A549 (cell line): ENCODE data around the gene BCAP29.

Experiments used
- EP300 ChIP-seq, 2 experiments: fragments of >200 bp; sonication (Bioruptor Twin); formaldehyde crosslinking; IDR thresholded peaks; 2 replicates in 1 of 2; 3 replicates in 1 of 2; pipeline ENCODE4 v1.6.1; 2016 to 2017
- HEYL ChIP-seq: fragments of 250-450 bp; sonication (Bioruptor Pico); IDR thresholded peaks from 2 replicates; pipeline ENCODE4 v1.8.0; 2021; ENCODE audit warnings: mild to moderate bottlenecking, moderate library complexity
- NR3C1 ChIP-seq: fragments of >200 bp; sonication (Bioruptor Twin); formaldehyde crosslinking; IDR thresholded peaks from 3 replicates; pipeline ENCODE4 v1.6.1; 2017
- POLR2A ChIP-seq: IDR thresholded peaks from 2 replicates; pipeline ENCODE4 v1.6.1; 2012; ENCODE audit warnings: mild to moderate bottlenecking, low read length
- TF ChIP-seq, protein P1 (sequence below): fragments of >200 bp; sonication (Bioruptor Twin); formaldehyde crosslinking; IDR thresholded peaks from 3 replicates; pipeline ENCODE4 v1.5.1; 2016

- TF ChIP-seq, protein P1, sequence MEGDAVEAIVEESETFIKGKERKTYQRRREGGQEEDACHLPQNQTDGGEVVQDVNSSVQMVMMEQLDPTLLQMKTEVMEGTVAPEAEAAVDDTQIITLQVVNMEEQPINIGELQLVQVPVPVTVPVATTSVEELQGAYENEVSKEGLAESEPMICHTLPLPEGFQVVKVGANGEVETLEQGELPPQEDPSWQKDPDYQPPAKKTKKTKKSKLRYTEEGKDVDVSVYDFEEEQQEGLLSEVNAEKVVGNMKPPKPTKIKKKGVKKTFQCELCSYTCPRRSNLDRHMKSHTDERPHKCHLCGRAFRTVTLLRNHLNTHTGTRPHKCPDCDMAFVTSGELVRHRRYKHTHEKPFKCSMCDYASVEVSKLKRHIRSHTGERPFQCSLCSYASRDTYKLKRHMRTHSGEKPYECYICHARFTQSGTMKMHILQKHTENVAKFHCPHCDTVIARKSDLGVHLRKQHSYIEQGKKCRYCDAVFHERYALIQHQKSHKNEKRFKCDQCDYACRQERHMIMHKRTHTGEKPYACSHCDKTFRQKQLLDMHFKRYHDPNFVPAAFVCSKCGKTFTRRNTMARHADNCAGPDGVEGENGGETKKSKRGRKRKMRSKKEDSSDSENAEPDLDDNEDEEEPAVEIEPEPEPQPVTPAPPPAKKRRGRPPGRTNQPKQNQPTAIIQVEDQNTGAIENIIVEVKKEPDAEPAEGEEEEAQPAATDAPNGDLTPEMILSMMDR: no peak
- TF ChIP-seq POLR2A (no peak), NR3C1 (no peak), EP300 (IDR thresholded peaks at IDR 0.05) (no peak), HEYL (CRISPR knock-in tag) (no peak)
These were observed 72.6 kb downstream of the BCAP29 start for GRCh38 chr7:107652642-107653041.
